Ovary (tissue), 3 donors: ENCODE data around the gene WDR18.

ENCODE experiments used
- EP300 ChIP-seq: sonication (generic); formaldehyde crosslinking; IDR thresholded peaks from one replicate; pipeline ENCODE4 v1.6.1; 2017; ENCODE audit warnings: antibody characterized with exemption
- POLR2A ChIP-seq: fragments of 450-650 bp; IDR thresholded peaks from one replicate; pipeline ENCODE4 v1.6.1; 2017; ENCODE audit warnings: antibody characterized with exemption, mild to moderate bottlenecking, moderate library complexity
- TF ChIP-seq, protein P1 (sequence below), 3 donors: fragments of 450-650 bp in 2 of 3; fragments of 200-600 bp in 1 of 3; IDR thresholded peaks; one replicate each; pipeline versions ENCODE4 v1.5.1 to v1.8.0; 2016 to 2022; ENCODE audit warnings: antibody characterized with exemption in 3 of 3, mild to moderate bottlenecking in 1 of 3
- donor health status: DM: no; HTN: no; CAD: no.

- TF ChIP-seq, protein P1, sequence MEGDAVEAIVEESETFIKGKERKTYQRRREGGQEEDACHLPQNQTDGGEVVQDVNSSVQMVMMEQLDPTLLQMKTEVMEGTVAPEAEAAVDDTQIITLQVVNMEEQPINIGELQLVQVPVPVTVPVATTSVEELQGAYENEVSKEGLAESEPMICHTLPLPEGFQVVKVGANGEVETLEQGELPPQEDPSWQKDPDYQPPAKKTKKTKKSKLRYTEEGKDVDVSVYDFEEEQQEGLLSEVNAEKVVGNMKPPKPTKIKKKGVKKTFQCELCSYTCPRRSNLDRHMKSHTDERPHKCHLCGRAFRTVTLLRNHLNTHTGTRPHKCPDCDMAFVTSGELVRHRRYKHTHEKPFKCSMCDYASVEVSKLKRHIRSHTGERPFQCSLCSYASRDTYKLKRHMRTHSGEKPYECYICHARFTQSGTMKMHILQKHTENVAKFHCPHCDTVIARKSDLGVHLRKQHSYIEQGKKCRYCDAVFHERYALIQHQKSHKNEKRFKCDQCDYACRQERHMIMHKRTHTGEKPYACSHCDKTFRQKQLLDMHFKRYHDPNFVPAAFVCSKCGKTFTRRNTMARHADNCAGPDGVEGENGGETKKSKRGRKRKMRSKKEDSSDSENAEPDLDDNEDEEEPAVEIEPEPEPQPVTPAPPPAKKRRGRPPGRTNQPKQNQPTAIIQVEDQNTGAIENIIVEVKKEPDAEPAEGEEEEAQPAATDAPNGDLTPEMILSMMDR (IDR thresholded peaks at IDR 0.05): no peak
- TF ChIP-seq POLR2A (no peak), EP300 (no peak)
Measured at GRCh38 chr19:1032264-1032867, 48.2 kb downstream of the WDR18 start.
